Astrocyte of the cerebellum (primary cell): ENCODE data around the gene UBTD2.

Source experiments
- DNase-seq: peaks from one replicate; pipeline ENCODE4 v3.0.0-alpha.2; 2011; ENCODE audit warnings: low read depth
- H3K4me3 ChIP-seq: 2 replicates; pipeline ENCODE4 v1.5.1; 2011; ENCODE audit warnings: mild to moderate bottlenecking, low read depth, low read length, moderate library complexity
- CTCF ChIP-seq: IDR thresholded peaks from 2 replicates; pipeline ENCODE4 v1.5.1; 2012; ENCODE audit warnings: low read length, low read depth, moderate library complexity, mild to moderate bottlenecking; ENCODE audit errors: missing control alignments
- in situ Hi-C: cut with HindIII; loops from 2 replicates; pipeline ENCODE4 v1.10.0; 2017; ENCODE audit warnings: low sequenced_read_pairs

Gene UBTD2

GRCh38 chr5:172175263-172175719 is 108.3 kb downstream of the UBTD2 start:
- in situ Hi-C loops = loop anchor here (10.0 kb wide), 1 partner anchor 750 kb away; no protein-coding TSS in a partner anchor
- no peak overlapping the region for H3K4me3 ChIP-seq
- DNase-seq = no peak
- no peak for TF ChIP-seq CTCF

- TF ChIP-seq CTCF = no peak
- in situ Hi-C loops = loop anchor here (10.0 kb wide), 1 partner anchor 749 kb away; no protein-coding TSS in a partner anchor
- no peak overlapping the region for H3K4me3 ChIP-seq
- peak; percentile 76 for DNase-seq
These were observed 109.9 kb downstream of the UBTD2 start for GRCh38 chr5:172173564-172174153.

GRCh38 chr5:172172912-172173563 is 110.5 kb downstream of the UBTD2 start:
- in situ Hi-C loops = loop anchor here (10.0 kb wide), 1 partner anchor 748 kb away; no protein-coding TSS in a partner anchor
- no peak overlapping the region for H3K4me3 ChIP-seq
- DNase-seq = no peak
- TF ChIP-seq CTCF = no peak

- no peak for TF ChIP-seq CTCF
- H3K4me3 ChIP-seq = no peak overlapping the region
- DNase-seq = no peak
- in situ Hi-C loops = loop anchor here (10.0 kb wide), 1 partner anchor 746 kb away; no protein-coding TSS in a partner anchor
These were observed 112.4 kb downstream of the UBTD2 start for GRCh38 chr5:172171118-172171517.

- no peak for DNase-seq
- TF ChIP-seq CTCF = no peak
- in situ Hi-C loops = loop anchor here (10.0 kb wide), 1 partner anchor 745 kb away; no protein-coding TSS in a partner anchor
- no peak overlapping the region for H3K4me3 ChIP-seq
These were observed 113.3 kb downstream of the UBTD2 start for GRCh38 chr5:172170251-172170701.

- in situ Hi-C loops = no loop called here
- TF ChIP-seq CTCF = no peak
- no peak for DNase-seq
- no peak overlapping the region for H3K4me3 ChIP-seq
These were observed 114.3 kb downstream of the UBTD2 start for GRCh38 chr5:172169216-172169615.
